Head of caudate nucleus (tissue), 42 donors: ENCODE data around the gene SUPV3L1.
"Not testable (repeated sequence)": the region's sequence is repeated elsewhere in the genome, so short reads cannot be mapped to it uniquely, and the experiment has no call there.

ENCODE experiments used
- DNase-seq, 42 donors: peaks; one replicate each; pipeline versions ENCODE4 v3.0.0 to v3.0.0-alpha.2; 2020 to 2021; ENCODE audit warnings: mixed read lengths in 7 of 42
- intact Hi-C: fragments of 100-400 bp; cut with DNase I; formaldehyde crosslinking; loops from one replicate; pipeline ENCODE4 v1.15.0; 2022

The SUPV3L1 gene

DNA sequence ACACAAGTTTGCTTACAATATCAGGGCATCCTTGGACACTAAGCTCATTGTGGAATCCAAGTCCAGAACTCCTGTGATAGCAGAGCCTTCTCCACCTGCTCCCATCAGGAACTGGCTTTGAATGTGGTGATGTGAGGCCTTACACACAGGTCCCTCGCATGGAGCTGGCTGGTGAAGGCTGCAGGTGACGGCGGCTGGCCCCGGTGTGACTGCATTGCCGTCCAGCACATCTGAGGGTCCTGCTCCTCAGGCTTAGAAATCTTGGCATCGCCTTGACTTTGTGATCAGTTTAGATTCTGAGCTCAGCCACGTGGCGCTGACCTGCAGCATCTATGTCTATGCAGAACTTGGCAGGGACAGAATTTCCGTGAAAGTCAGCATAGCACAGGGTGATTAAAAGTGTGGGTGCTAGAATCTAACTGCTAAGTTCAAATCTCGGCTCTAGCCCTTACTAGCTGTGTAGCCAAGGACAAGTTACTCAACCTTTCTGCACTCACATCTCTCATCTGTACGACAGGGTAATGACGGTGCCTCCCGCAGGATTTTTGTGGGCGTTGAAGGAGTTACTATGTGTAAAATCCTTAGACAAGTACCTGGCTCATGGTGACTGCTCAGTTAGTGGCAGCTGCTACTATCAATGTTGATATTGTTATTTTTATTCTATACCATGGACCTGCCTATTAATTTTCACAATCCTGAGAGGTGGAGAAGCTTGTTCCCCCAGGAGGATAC lies 66.7 kb downstream of the SUPV3L1 start:
- peak in 31 of 42 donors; percentile 19 to 82 (median 54) for DNase-seq

DNA sequence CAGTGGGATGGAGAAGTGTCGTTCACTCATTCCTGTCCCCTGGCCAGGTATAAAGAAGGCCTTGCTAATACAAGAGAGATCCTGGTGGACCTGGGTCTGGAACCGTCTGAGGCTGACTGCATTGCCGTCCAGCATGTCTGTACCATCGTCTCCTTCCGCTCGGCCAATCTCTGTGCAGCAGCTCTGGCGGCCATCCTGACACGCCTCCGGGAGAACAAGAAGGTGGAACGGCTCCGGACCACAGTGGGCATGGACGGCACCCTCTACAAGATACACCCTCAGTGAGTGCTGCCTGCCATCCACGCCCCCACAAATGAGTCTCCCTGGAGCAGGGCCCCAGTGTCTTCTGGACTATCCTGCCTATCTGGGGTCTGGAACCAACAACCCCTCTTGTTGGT lies 67.3 kb downstream of the SUPV3L1 start:
- no peak for DNase-seq
- intact Hi-C loops = no loop called here

More for the DNA sequence above, 66.7 kb downstream of the SUPV3L1 start:
- intact Hi-C loops = no loop called here

DNA sequence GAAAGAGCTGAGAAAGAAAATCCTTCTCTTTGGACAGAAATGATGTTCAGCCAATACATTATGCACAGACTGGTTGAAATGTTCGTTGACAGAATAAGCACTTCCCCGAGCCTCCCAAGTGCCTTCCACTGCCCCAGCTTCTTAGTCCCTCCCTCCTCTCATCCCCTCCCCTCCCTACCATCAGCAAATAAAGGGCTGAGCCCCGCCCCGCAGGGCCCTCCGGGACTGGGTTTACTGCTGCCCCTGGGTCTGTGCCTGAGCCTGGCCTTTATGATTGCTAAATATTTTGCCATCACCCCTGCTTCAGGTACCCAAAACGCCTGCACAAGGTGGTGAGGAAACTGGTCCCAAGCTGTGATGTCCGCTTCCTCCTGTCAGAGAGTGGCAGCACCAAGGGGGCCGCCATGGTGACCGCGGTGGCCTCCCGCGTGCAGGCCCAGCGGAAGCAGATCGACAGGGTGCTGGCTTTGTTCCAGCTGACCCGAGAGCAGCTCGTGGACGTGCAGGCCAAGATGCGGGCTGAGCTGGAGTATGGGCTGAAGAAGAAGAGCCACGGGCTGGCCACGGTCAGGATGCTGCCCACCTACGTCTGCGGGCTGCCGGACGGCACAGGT lies 68.2 kb downstream of the SUPV3L1 start:
- intact Hi-C loops = no loop called here
- DNase-seq = no peak

DNA sequence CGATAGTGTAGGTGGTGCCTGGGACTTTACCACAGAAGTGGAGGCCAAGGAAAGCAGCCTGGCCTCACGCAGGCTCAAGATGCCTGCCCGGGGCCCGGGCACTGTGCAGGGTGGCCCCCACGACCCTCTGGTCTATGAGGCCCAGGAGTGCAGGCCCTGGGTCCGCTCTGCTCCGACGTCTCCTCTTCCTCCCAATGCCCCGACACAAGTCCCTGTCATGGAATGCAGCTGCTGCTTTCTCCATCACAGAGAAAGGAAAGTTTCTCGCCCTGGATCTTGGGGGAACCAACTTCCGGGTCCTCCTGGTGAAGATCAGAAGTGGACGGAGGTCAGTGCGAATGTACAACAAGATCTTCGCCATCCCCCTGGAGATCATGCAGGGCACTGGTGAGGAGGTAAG lies 70.0 kb downstream of the SUPV3L1 start:
- intact Hi-C loops = no loop called here
- no peak for DNase-seq

DNA sequence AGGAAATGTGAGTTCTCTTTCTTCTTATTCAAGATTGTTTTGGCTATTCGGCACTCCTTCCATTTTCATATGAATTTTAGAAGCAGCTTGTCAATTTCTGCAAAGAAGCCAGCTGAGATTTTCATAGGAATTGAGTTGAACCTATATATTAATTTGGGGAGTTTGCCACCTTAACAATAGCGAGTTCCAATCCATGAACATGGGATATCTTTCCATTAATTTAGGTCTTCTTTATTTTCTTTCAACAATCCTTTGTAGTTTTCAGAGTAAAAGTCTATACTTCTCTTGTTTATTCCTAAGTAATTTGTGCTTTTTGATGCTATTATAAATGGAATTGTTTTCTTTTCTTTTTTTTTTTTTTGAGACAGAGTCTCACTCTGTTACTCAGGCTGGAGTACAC lies 71.4 kb downstream of the SUPV3L1 start:
- DNase-seq, intact Hi-C loops: not testable (repeated sequence)

DNA sequence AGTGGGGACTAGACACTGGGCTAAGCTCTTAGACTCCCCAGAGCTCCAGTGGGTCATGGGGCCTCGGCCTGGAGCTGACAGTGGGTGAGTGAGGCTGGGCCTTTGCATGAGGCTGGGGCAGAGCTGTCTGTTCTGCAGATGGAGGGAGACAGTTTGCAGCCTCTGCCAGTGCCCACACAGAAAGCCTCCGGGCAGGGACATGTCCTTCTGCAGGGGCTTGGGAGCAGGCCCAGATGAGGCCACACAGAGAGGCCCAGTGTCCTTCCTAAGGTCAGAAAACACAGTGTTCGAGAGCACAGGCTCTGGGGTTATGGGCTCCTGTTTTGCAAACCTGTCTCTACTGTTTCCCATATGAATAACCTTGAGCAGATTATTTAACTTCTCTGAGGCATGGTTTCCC lies 73.1 kb downstream of the SUPV3L1 start:
- DNase-seq = no peak
- intact Hi-C loops = no loop called here

DNA sequence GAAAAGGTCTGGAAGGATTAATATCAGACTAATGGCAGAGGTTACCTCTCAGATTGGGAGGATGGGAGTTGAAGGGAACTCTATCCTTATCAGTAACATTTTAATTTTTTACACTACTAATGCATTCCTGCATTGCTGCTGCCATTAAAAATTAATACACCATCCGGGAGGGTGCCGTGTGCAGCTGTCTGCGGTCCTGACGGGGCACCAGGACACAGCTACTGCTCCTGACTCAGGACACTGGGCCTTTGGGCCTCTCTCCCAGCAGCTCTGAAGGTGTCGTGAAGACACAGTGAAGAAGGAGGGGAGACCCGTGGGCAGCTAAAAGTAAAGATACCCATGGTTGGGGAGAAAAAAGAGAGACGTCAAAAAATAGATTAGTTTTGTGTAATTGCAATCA lies 74.8 kb downstream of the SUPV3L1 start:
- intact Hi-C loops = no loop called here
- no peak for DNase-seq
